MM.1S (cell line): ENCODE results near the gene C4orf17.

Experiments
- DNase-seq: peaks from one replicate; pipeline ENCODE4 v3.0.0-alpha.2; 2015
- H2AFZ ChIP-seq: fragments of 300-600 bp; sonication (generic); 2 replicates; pipeline ENCODE4 v1.6.0; 2016; ENCODE audit warnings: antibody characterized with exemption, low read length
- H3F3A ChIP-seq: fragments of 300-600 bp; sonication (generic); 2 replicates; pipeline ENCODE4 v1.6.1; 2016; ENCODE audit warnings: mild to moderate bottlenecking, antibody characterized with exemption, low read length, moderate library complexity, mixed read lengths; ENCODE audit not compliant: insufficient read depth
- H3K27ac ChIP-seq: fragments of 300-600 bp; sonication (generic); 2 replicates; pipeline ENCODE4 v1.5.1; 2016; ENCODE audit warnings: mild to moderate bottlenecking, low read length
- H3K27me3 ChIP-seq: fragments of 300-600 bp; sonication (generic); replicated peaks from 2 replicates; pipeline ENCODE4 v1.6.0; 2016; ENCODE audit warnings: low read length; ENCODE audit not compliant: insufficient read depth
- H3K36me3 ChIP-seq: fragments of 300-600 bp; sonication (generic); replicated peaks from 2 replicates; pipeline ENCODE4 v1.6.1; 2016; ENCODE audit warnings: mild to moderate bottlenecking, low read length, mixed read lengths; ENCODE audit not compliant: insufficient read depth
- H3K4me1 ChIP-seq: fragments of 300-600 bp; sonication (generic); 2 replicates; pipeline ENCODE4 v1.6.1; 2016; ENCODE audit warnings: low read length, mixed read lengths
- H3K4me2 ChIP-seq: fragments of 300-600 bp; sonication (generic); 2 replicates; pipeline ENCODE4 v1.6.0; 2016; ENCODE audit warnings: low read depth, low read length
- H3K4me3 ChIP-seq: fragments of 300-600 bp; sonication (generic); 2 replicates; pipeline ENCODE4 v1.5.1; 2016; ENCODE audit warnings: low read length, mixed read lengths
- H3K79me2 ChIP-seq: fragments of 300-600 bp; sonication (generic); 2 replicates; pipeline ENCODE4 v1.6.1; 2016; ENCODE audit warnings: mixed run types, low read length, mixed read lengths
- H3K9ac ChIP-seq: fragments of 300-600 bp; sonication (generic); 2 replicates; pipeline ENCODE4 v1.6.1; 2016; ENCODE audit warnings: low read length, mixed read lengths
- H3K9me2 ChIP-seq: fragments of 300-600 bp; sonication (generic); replicated peaks from 2 replicates; pipeline ENCODE4 v1.6.1; 2016; ENCODE audit warnings: mild to moderate bottlenecking, low read length, mixed read lengths; ENCODE audit not compliant: insufficient read depth
- H3K9me3 ChIP-seq: fragments of 300-600 bp; sonication (generic); replicated peaks from 2 replicates; pipeline ENCODE4 v1.6.1; 2016; ENCODE audit warnings: mild to moderate bottlenecking, low read length, mixed read lengths; ENCODE audit not compliant: insufficient read depth
- H4K20me1 ChIP-seq: fragments of 300-600 bp; sonication (generic); 2 replicates; pipeline ENCODE4 v1.6.1; 2016; ENCODE audit warnings: mild to moderate bottlenecking, low read length, moderate library complexity, mixed read lengths; ENCODE audit not compliant: insufficient read depth
- EZH2 ChIP-seq: fragments of 300-600 bp; sonication (generic); optimal IDR thresholded peaks from 2 replicates; pipeline ENCODE3; 2017; ENCODE audit warnings: low read depth, mild to moderate bottlenecking, antibody characterized with exemption, low read length, mixed read lengths
- EZH2phosphoT487 ChIP-seq: fragments of 300-600 bp; sonication (generic); IDR thresholded peaks from 2 replicates; pipeline ENCODE4 v1.6.1; 2018; ENCODE audit warnings: antibody characterized with exemption, low read length
- TF ChIP-seq, protein P1 (sequence below): fragments of 300-600 bp; sonication (generic); IDR thresholded peaks from 2 replicates; pipeline ENCODE4 v1.5.1; 2016; ENCODE audit warnings: antibody characterized with exemption, low read length, mixed read lengths

Gene C4orf17

DNA sequence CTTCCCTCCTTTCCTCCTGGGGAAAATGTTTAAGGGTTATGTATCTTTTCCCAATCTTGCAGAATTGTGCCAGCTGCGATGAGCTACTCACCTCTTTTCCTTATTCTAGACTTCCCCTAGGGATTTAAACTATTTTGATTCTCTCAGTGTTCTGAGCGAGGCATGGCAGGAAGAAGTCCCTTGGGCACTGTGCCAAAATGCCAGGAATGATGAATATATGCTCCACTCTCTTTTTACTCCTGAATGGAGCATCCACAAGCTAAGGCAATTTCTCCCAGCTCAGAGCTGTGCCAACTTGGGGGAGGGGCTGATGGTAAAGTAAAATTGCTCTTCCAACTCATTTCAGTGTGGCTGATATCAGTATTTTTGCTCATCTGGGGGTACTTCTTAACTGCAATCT, 4.0 kb upstream of the C4orf17 start:
- H3K9me2 ChIP-seq = no peaks in the 10 kb centered on the region
- TF ChIP-seq EZH2 = no peak
- TF ChIP-seq, protein P1, sequence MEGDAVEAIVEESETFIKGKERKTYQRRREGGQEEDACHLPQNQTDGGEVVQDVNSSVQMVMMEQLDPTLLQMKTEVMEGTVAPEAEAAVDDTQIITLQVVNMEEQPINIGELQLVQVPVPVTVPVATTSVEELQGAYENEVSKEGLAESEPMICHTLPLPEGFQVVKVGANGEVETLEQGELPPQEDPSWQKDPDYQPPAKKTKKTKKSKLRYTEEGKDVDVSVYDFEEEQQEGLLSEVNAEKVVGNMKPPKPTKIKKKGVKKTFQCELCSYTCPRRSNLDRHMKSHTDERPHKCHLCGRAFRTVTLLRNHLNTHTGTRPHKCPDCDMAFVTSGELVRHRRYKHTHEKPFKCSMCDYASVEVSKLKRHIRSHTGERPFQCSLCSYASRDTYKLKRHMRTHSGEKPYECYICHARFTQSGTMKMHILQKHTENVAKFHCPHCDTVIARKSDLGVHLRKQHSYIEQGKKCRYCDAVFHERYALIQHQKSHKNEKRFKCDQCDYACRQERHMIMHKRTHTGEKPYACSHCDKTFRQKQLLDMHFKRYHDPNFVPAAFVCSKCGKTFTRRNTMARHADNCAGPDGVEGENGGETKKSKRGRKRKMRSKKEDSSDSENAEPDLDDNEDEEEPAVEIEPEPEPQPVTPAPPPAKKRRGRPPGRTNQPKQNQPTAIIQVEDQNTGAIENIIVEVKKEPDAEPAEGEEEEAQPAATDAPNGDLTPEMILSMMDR = no peak
- no peak for TF ChIP-seq EZH2phosphoT487
- no peaks in the 10 kb centered on the region for H3K36me3 ChIP-seq
- H3K27ac ChIP-seq = no peak overlapping the region
- H3F3A ChIP-seq = no peaks in the 10 kb centered on the region
- H3K9me3 ChIP-seq = no peaks in the 10 kb centered on the region
- no peak for DNase-seq
- H4K20me1 ChIP-seq = no peaks in the 10 kb centered on the region
- H3K4me1 ChIP-seq = no peaks in the 10 kb centered on the region
- H3K79me2 ChIP-seq = no peaks in the 10 kb centered on the region
- no peak overlapping the region for H3K4me3 ChIP-seq
- H3K27me3 ChIP-seq = no peaks in the 10 kb centered on the region
- no peak overlapping the region for H3K4me2 ChIP-seq
- H3K9ac ChIP-seq = no peak overlapping the region
- H2AFZ ChIP-seq = no peak overlapping the region

DNA sequence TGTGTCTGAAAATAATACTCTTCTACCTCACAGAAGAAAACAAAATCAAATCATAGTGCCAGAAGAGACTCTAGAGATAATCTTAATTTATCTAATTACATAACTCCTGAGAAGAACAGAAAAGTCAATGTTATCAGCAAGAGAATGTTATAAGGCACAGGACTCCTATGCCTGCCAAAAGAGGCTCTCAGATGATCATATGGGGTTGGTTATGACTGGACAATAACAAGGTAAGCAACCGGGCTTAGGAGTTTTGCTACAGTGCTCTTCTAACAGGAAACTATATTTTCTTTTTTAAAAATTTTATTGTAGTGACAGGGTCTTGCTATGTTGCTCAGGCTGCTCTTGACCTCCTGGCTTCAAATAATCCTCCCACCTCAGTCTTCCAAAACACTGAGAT, 3.5 kb upstream of the C4orf17 start:
- Histone ChIP-seq H3F3A (no peaks in the 10 kb centered on the region), H3K9ac (no peak overlapping the region), H3K79me2 (no peaks in the 10 kb centered on the region), H3K9me2 (no peaks in the 10 kb centered on the region), H3K36me3 (no peaks in the 10 kb centered on the region), H3K27ac (no peak overlapping the region), H3K27me3 (no peaks in the 10 kb centered on the region), H4K20me1 (no peaks in the 10 kb centered on the region), H3K4me1 (no peaks in the 10 kb centered on the region), H3K4me3 (no peak overlapping the region), H3K9me3 (no peaks in the 10 kb centered on the region), H3K4me2 (no peak overlapping the region), H2AFZ (no peak overlapping the region)
- TF ChIP-seq EZH2phosphoT487 (no peak), EZH2 (no peak)
- TF ChIP-seq, protein P1 = no peak
- no peak for DNase-seq

DNA sequence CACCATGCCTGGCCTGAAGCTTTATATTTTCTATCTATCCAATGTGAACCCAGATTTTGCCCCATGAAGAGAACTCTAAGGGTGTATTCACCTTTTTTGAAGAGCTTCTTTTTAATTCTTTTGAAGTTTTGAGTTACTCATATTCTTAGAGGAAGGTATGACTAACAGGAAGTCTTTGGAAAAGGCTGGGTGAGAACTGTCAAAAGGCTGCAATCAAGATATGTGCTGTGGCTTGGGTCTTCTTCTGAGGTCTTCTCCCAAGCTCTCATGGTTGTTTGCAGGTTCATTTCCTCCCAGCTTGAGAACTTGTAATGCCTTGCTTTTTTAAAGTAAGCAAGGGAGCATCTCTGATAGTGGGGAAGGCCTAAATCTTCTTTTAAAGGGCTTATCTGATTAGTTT, 3.1 kb upstream of the C4orf17 start:
- H3K9ac ChIP-seq = no peak overlapping the region
- TF ChIP-seq, protein P1 = no peak
- TF ChIP-seq EZH2phosphoT487 (no peak), EZH2 (no peak)

More for the DNA sequence above, 3.1 kb upstream of the C4orf17 start:
- no peaks in the 10 kb centered on the region for H3K4me1 ChIP-seq
- H3K9me3 ChIP-seq = no peaks in the 10 kb centered on the region
- H3K27me3 ChIP-seq = no peaks in the 10 kb centered on the region
- DNase-seq = no peak
- no peak overlapping the region for H2AFZ ChIP-seq
- no peaks in the 10 kb centered on the region for H3K9me2 ChIP-seq
- no peaks in the 10 kb centered on the region for H4K20me1 ChIP-seq
- no peak overlapping the region for H3K4me2 ChIP-seq
- H3K79me2 ChIP-seq = no peaks in the 10 kb centered on the region
- no peak overlapping the region for H3K27ac ChIP-seq
- no peak overlapping the region for H3K4me3 ChIP-seq
- no peaks in the 10 kb centered on the region for H3K36me3 ChIP-seq
- H3F3A ChIP-seq = no peaks in the 10 kb centered on the region
